HG03025 (cell line): ENCODE data around the gene NKPD1.

Source experiments
- ATAC-seq: cut with Tn5 transposase; IDR thresholded peaks from one replicate; pipeline ENCODE4 v1.9.1; 2021; ENCODE audit warnings: mild to moderate bottlenecking, moderate library complexity; ENCODE audit not compliant: unreplicated experiment, low FRiP score

NKPD1 gene

DNA sequence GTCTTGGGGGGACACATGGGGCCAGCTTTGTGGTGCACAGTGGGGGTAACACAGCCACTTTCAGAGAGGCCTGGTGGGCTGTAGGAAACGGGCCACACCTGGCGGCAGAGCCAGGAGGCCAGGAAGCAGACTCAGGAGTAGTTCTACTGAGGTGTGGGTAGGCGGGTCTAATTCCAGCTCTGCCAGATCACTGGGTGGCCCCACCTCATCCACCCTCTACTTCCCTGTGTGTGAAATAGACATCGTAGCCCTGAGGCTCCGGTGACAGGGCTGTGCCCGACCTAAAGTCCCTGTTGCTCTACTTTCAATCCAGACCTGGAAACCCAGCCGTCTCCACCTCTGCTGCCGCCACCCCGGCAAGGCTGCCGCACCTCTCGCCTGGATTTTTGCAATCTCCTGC, 4.0 kb downstream of the NKPD1 start:
- ATAC-seq, result no peak

DNA sequence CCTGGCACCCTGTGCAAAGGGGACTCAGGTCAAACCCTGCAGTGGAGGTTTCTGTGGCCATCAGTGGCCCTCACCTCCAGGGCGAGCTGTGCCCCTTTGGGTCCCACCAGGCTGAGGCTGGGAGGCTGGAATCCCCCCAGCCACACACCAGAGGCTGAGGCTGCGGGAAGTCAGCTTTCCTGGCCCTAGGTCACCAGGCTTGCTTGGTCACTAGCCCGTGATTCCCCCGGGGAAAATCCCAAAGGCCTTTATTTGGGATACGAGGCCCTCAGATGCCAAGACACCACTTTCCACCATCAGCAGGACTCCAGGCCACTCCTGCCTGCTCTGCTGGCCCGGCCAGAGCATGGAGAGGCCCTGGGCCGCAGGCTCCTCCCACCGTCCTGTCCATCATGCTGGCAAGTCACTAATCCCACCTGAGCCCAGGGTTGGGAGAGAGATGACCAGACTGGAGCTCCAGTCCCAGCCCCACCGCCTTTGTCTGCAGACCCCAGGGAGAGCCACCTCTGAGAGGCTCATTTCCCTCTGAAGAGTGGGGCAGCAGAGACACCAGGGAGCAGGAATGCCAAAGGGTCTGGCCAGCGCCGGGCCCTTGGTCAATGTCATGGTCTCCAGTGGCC, 4.7 kb downstream of the NKPD1 start:
- no peak for ATAC-seq

DNA sequence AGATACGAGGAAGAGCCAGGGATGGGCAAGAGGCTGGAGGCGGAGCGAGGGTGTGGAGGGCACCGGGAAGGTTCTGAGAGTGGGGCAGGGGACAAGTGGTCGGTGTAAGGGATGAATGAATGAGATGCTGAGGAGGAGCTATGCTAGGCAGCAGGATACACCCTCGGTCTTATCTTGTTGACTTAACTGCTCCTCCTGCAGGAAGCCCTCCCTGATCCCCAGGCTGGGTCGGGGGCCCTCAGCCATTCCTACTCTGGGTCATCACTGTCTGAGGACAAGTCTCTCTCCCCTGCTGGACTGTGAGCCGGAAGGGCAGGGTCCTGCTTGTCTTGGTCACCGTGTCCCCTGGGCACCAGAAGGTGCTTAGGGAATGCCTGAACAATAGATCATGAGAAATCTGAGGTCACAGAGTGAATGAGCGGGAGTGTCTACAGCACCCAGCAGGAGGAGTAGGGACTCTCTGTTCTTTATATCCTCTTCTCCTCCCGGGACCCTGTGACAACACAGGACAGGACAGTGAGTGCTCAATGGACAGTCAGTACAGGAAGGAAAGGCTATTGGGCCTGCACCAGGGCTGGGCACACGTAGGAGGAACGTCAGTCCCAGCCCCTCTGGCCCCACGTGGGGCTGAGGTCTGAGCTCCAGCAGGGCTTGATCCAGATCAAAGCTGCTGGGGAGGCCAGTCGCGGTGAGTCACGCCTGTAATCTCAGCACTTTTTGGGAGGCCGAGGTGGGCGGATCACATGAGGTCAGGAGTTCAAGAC, 6.5 kb downstream of the NKPD1 start:
- no peak for ATAC-seq

DNA sequence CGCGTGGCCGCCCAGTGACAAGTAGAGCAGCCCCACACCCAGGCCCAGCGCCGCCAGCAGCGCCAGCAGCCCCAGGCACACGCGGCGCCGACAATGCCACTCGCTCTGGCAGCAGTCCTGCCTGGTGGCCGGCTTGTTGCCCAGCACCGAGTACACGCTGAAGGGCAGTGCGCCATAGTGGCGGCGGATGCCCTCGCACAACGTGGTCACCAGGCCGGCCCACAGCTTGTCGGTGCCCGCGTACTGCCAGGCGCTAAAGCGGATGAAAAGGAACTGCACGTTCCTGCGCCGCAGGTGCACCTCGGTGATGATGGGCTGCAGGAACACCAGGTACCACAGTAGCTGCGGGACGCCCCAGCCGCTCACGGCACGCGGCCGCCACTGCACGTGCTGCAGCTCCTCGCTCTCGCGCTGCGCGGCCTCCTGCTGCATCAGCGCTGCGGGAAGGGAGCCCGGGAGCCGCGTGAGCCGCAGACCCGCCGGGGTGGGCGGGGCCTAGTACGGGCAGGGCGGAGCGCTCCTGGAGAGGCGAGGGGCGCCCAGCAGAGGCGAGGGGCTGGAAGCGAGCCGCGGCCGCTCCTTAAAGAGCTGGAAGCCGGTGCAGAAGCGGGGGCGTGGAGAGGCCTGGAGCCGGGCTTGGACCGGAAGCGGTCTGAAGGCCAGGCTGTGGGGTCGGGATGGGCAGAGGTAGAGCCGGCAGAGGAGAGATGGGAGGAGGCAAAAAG, 7.3 kb downstream of the NKPD1 start:
- ATAC-seq, result no peak

DNA sequence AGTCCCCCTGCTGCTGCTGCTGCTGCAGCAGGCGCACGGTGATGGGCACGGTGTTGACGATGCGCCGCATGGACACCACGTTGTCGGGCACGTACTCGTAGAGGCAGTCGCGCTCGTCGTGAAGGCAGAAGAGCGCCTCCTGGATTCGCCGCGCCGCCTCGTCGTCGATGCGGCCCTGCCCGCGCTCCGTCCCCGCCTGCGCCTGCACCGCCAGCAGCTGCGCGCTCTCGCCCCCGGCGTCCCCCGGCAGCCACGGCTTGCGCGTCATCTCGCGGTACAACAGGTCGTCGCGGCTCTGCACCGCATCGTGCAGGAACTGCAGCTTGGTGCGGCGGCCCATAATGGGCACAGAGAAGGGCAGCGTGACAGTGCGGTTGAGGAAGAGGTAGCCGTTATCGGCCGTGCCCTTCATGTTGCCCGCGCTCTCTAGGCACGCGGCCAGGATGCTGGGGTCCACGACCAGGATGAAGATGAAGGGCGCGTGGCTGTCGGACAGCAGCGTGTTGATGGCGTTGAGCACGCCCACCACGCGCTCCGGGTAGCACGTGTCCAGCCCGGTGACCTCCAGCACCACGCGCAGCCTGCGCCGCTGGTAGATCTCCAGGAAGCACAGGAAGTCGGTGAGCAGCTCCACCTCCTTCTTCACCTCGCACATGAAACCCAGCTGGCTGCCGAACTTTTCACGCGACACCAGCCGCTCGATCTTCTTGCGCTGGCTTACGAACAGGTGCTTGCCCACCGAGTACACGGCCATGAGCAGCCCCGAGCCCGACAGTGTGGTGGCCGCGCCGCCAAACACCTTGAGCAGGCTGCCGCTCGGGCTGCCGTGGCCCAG, 8.1 kb downstream of the NKPD1 start:
- no peak for ATAC-seq

DNA sequence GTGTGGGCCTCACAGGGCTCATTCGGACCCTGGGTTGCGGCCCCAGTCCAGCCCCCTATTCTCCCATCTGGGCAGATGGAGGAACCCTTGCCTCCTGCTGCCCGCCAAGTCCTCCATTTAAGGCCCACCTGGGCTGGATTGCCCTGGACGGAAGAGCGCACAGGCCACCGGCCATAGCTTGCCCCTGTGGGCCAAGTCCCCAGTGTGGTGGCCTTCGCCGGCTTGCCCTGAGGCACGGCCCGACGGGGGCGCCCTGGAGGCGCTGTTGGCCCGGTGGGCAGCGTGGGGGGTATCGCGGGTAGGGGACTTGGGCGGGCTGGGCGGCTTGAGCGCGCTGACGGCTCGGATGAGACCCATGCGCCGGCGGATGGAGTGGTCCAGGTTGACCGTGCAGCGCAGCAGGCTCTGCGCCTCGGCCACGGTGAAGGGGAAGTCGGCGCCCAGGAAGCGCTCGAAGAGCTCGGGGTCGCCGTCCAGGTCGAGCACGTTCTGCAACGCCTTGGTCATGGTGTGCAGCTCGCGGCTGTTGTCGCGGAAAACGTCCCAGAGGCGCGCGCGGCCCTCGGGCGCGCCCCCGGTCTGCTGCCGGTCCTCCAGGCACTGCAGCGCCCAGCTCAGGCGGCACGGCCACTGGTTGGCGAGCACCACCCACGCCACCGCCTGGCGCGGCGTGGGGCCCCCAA, 8.8 kb downstream of the NKPD1 start:
- ATAC-seq, result no peak

DNA sequence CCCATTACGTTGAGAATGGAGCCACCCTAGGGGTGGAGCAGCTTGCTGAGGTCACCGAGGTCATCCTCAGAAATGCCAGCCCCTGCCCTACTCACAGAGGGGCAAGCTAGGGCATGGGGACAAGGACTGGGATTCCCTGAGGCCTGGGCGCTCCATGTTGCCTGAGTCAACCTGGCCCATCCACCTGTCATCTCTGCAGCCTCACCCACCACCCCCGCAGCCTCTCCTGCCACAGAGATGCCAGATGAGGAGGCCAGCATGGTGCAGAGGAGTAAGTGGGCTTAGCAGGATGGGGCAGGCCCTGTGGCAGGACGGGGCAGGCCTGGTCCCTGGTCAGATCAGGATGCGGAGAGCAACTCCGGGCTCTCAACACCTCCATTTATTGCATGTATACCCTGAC, 9.5 kb downstream of the NKPD1 start:
- no peak for ATAC-seq

DNA sequence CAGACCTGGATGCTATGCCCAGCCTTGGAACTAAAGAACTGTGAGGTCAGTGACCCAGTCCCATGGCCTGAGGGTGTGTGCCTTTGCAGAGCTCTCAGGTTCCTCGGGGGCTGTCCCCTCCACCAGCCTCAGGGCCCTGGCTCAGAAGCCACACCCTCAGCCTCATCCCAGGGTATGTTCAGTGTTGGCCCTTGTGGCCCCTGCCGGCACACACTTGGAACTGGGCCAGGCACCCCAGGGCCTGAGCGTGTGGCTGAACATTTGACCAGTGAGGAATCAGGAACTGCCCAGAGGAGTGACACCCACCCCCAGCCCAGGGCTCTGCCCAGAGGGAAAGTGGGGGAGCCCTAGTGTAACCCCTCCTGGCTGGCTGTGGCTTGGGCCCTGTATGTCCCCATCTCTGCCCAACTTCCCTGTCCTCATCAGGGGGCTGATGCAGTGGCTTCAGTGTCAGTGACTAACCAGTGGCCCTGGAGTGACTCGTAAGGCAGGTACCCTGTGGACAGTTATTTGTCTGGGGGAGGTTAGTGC, 10.0 kb downstream of the NKPD1 start:
- no peak for ATAC-seq

DNA sequence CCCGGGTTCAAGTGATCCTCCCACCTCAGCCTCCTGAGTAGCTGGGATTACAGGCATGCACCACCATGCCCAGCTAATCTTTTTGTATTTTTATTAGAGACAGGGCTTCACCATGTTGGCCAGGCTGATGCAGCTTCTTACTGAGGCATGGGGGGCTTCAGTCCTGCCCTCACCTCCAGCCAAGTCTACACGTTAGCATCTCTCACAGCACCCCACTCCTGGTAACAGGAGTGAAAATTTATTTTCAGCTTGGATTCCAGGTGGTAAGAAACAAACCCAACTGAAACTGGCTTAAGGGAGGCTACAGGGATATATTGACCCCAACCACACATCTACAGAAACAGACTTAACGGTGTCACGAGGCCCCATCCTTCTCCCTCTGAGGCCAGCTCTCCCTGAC, 10.6 kb downstream of the NKPD1 start:
- ATAC-seq, result no peak

DNA sequence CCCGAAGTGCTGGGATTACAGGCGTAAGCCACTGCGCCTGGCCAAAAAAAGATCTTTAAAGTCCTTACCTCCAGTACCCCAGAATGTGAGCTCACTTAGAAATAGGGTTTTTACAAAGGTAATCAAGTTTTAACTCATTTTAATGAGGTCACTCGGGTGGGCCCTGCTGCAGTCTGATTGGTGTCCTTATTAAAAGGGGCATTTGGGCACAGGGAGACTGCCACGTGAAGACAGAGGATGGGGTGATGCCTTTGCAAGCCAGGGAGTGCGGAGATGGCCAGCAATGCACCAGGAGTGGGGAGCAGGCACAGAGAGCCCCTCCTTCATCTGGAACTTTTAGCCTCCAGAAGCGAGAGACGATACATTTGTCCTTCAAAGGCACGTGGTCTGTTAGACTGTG, 11.7 kb downstream of the NKPD1 start:
- ATAC-seq, result no peak

DNA sequence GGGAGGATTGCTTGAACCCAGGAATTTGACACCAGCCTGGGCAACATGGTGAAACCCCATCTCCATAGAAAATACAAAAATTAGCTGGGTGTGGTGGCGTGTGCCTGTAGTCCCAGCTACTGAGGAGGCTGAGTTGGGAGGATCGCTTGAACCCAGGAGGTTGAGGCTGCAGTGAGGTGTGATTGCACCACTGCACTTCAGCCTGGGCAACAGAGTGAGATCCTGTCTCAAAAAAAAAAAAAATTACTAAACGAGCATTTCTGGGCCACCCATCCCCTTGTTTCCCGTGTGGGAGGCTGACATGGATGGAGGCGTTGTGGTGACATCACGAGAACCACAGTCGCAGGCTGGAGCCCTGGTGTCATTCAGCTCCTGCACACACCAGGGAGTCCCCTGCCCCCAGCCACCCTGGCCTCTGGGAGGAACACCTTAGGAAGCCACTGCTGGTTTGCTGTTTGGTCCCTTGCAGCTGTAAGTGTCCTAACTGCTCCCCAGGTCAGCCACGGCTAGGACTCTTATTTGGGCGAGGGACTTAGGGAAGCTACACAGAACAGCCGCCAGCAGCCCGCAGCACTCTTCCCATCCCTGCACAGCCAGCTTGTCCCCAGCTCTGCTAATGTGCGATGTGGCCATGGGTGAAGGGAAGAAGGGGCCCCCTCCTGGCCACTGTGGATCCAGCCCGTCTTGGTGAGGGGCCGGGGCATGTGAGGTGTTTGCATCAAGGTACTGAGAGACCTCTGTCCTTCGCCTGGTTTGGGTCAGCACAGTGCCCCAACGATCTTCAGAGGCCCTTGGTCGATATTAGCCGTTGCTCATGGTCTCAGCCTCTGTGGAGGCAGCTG, 12.7 kb downstream of the NKPD1 start:
- ATAC-seq, result no peak

DNA sequence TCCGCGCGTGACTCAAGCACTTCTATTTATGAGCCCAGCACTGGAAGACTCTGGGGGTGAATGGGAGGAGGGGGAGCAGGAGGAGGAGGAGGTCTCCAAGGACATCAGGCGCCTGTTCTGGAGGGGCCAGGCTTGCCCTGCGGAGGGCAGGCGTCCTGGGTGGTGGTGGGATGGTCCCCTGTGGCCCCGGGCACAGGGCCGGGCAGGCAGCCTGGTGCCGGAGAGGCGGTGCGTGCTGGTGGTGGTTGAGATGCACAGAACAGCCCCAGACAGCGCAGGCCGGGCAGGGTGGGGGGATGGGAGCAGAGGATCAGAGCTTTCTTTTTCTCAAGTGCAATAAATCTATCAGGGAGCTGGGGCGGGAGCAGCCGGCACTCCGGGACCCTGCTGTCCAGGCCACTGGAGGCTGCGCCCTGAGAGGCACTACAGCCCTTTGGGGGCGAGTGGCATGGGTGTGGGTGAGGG, 14.0 kb downstream of the NKPD1 start:
- ATAC-seq, result no peak

DNA sequence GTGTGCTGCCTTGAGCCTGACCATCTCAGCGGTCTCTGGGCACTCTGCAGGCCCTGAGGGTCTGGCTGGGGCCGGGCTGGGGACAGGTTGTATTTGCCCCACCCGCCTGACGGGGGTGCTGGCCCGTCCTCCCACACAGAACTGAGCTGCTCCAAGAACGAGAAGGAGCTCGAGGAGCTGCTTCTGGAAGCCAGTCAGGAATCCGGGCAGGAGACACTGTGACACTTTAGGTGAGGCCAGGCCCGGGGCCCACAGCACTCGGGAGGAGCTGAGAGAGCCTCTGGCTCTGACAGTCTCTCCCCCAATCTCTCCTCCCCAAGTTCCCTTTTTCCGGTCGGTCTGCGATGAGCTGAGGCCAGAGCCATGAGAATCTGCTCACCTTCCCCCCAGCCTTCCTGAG, 14.5 kb downstream of the NKPD1 start:
- no peak for ATAC-seq

DNA sequence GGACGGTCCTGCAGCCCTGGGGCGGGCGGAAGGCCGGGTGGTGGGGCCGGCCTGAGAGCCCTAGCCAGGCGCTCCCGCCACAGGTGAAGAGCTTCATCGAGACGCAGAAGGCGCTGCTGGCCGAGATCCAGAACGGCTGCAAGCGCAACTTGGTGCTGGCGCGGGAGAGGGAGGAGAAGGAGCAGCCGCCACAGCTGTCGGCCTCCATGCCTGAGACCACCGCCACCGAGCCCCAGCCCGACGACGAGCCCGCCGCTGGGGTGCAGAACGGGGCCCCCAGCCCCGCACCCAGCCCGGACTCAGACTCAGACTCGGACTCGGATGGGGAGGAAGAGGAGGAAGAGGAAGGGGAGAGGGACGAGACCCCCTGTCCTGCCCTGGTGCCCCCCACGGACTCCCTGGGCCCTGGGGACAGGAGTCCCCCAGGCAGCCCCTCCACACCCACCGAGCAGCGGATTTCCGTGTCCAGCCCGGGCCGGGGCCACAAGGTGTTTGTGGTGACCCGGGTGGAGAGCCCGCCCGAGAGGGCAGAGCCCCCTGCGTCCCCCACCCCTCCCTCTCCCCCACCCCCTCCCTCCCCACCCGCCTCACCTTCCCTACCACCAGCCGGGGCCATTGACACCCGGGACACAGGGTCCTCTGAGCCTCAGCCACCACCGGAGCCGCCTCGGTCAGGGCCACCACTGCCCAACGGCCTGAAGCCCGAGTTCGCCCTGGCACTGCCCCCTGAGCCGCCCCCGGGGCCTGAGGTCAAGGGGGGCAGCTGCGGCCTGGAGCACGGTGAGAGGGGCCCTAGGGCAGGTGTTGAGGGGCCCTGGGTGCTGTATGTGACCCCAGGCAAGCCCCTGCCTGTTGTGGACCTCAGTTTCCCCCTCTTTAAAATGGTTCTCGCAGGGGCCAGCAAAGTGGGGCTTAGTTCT, 15.3 kb downstream of the NKPD1 start:
- no peak for ATAC-seq

DNA sequence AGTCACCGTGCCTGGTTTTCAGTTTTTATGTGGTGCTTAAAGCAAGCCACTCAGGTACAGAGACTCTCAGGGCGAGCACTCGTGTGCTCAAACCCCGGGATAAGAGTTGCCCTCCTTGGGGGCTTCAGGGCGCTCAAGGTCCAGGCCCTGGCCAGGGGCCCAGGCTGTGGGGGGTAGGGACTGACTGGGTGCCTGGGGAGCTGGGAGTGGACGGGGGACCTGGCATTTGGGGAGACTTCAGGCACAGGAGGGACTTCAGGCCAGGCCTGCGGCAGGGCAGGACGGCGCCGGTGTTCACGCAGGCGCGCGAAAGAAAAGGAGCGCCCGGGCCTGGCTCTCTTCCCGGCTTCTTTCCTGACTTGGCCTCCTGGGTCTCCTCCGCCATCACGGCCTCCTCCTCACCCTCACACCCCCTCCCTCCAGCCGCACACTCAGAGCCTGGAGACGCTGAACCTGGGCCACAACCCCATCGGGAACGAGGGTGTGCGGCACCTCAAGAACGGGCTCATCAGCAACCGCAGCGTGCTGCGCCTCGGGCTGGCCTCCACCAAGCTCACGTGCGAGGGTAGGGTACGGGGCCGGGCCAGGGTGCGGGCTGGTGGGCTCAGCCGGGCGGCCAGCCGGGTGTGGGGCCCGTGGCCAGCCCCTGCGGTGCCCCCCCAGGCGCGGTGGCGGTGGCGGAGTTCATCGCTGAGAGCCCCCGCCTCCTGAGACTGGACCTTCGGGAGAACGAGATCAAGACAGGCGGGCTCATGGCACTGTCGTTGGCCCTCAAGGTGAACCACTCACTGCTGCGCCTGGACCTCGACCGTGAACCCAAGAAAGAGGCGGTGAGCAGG, 16.1 kb downstream of the NKPD1 start:
- ATAC-seq, result no peak

DNA sequence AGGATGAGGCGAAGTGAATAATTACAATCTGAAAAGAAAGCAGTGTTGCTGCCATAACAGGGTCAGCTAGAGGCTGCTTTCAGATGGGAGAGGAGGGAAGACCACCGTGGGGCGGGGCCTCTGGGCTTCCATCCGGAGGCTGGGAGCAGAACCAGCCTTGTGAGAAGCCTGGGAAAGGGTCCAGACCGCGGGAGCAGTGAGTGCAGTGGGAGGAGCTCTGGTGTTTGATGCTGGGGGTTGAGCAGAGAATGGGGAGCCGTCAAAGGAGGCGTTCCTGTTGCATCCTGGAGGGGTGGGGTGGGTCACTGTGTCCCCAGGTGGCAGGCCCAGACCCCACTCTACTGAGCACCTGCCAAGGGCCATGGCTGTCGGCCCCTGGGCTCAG, 18.1 kb downstream of the NKPD1 start:
- ATAC-seq, result no peak

DNA sequence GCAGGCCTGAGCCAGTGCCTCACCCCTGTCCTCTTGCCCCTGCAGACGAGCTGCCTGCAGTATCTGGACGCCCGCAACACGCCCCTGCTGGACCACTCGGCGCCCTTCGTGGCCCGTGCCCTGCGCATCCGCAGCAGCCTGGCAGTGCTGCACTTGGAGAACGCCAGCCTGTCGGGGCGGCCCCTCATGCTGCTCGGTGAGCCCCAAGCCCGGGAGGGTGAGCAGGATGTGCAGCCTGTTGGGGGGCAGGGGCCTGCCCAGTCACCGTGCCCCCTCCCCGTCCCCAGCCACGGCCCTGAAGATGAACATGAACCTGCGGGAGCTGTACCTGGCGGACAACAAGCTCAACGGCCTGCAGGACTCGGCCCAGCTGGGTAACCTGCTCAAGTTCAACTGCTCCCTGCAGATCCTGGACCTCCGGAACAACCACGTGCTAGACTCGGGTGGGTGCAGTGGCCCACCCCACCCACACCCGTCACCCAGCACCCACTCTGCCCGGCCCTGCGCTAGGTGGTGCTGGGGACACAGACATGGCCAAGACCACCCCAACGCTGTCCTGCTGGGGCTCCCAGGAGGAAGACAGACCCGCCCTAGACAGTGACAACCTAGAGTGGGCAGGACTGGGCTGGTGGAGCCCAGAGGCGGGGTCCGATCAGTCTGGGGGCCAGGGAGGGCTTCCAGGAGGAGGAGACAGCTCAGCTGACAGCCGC, 18.6 kb downstream of the NKPD1 start:
- ATAC-seq, result no peak
